IPS DF 19.7 (cell line): ENCODE data around the gene CAMK2G.
"Not testable (repeated sequence)": the region's sequence is repeated elsewhere in the genome, so short reads cannot be mapped to it uniquely, and the experiment has no call there.

Experiments
- DNase-seq: peaks from one replicate; pipeline ENCODE4 v3.0.0-alpha.2; 2013; ENCODE audit warnings: low read depth, low spot score

Gene CAMK2G

DNA sequence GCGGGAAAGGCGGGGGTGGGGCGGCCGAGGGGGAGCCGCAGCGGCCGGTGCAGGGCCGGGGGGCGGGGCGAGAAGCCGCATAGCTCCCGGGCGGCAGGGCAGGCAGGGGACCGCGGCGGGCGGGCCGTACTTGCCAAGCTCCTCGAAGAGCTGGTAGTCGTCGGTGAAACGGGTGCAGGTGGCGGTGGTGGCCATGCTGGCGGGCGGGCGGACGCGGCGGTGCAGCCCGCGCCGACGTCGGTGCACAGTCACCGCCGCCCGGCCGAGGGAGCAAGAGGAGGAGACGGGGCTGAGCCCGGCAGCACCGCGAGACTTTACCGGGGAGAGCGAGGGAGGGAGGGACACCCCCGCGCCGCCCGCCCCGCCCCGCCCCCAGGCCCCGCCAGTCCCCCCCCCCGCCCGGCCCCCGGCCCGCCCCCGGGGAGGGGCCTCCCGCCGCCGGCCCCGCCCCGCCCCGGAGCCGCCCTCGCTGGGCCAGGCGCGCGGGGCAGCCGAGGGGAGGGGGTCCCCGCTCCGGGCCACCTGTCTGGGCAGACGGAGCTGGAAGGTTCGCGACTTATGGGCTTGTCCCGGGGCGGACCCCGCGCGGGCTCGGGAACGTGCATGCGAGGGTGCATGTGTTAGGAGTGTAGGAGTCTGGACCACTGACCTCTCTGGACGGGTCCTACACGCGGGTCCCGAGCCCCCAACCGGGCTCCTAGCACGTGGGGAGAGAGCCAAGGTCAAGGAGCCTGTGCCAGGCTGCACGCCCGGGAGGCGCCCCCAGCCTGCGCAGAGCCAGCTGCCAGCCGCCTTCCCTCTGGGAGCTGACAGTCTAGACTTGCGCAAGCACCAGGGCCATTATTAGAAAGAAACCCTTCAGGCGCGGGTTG lies at the start of gene CAMK2G:
TSS of gene CAMK2G (minus strand) at position 289 of the 872 bp plus-strand sequence. CDS start at position 195, 94 bp downstream.
- no peak for DNase-seq

GRCh38 chr10:73922864-73923133 lies 48.4 kb upstream of the CAMK2G start:
- DNase-seq, result no peak

GRCh38 chr10:73922007-73922863 lies 47.9 kb upstream of the CAMK2G start:
- no peak for DNase-seq

GRCh38 chr10:73920089-73920488 lies 45.7 kb upstream of the CAMK2G start:
- DNase-seq, result no peak

GRCh38 chr10:73919481-73919880 lies 45.1 kb upstream of the CAMK2G start:
- not testable (repeated sequence) for DNase-seq

DNA sequence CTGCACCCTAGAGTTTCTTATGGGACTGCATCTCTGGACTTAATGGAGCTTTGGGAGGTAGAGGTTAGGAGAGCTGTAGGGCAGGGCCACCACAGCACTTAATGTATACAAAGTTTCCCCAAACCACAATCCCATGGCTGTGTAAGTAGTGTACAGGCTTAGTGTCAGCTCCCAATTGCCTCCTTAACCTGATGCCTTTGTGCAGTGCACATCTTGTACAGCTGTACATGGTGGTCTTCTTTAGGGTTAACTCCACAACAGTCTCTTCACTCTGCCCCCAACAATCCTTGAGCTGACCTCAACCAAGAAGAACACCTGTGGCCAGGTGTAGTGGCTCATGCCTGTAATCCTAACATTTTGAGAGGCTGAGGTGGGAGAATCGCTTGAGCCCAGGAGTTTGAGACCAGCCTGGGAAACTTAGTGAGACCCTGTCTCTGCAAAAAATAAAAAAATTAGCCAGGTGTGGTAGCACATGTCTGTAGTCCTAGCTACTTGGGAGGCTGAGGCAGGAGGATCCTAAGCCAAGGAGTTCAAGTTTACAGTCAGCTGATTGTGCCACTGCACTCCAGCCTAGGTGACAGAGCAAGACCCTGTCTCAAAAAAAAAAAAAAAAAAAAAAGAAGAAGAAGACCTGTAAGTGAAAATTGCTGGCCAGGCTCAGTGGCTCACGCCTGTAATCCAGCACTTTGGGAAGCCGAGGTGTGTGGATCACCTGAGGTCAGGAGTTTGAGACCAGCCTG lies 43.4 kb upstream of the CAMK2G start:
- DNase-seq, result no peak

GRCh38 chr10:73916761-73917470 lies 42.6 kb upstream of the CAMK2G start:
- DNase-seq, result no peak

DNA sequence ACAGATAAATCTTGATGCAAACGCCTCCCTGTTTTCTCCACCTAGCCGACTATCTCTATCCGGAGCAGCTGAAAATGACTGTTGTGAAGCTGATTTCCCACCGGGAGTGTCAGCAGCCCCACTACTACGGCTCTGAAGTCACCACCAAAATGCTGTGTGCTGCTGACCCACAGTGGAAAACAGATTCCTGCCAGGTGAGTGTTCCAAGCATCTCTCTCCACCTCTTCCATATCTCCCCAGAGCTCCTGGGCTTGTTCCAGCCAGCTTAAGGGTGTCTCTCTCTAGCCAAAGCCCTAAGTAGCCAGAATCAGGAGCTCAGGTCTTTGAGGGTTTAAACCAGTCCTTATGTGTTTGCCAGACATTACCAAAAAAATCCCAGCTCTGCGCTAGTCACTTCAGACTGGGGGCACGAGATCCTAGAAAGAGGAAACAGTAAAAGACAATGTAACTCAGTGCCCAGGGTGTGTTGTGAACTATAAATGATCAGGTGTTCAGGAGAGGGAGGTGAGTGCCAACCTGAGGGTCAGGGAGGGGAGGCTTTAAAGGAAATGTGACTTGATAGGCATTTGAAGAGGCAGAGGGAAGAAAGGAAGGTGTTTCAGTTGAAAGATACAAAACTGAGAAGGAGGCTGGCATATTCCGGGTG lies 41.0 kb upstream of the CAMK2G start:
- no peak for DNase-seq

DNA sequence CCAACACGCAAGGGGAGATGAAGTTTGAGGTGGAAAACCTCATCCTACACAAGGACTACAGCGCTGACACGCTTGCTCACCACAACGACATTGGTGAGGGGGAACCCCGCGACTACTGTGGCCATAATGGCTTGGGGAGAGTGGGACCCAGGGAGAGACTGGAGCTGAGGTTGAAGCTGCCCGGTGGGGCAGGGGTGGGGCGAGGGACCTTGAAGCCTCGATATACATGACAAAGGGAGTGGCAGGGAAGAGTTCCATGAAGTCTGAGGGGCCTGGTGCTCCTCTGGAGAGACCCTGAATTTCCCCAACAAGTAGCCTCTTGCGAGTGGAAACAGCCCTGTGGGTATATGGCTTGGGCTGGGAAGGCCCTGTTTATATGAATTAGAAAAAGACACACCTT lies 39.7 kb upstream of the CAMK2G start:
- no peak for DNase-seq

GRCh38 chr10:73911553-73912004 lies 37.2 kb upstream of the CAMK2G start:
- no peak for DNase-seq

DNA sequence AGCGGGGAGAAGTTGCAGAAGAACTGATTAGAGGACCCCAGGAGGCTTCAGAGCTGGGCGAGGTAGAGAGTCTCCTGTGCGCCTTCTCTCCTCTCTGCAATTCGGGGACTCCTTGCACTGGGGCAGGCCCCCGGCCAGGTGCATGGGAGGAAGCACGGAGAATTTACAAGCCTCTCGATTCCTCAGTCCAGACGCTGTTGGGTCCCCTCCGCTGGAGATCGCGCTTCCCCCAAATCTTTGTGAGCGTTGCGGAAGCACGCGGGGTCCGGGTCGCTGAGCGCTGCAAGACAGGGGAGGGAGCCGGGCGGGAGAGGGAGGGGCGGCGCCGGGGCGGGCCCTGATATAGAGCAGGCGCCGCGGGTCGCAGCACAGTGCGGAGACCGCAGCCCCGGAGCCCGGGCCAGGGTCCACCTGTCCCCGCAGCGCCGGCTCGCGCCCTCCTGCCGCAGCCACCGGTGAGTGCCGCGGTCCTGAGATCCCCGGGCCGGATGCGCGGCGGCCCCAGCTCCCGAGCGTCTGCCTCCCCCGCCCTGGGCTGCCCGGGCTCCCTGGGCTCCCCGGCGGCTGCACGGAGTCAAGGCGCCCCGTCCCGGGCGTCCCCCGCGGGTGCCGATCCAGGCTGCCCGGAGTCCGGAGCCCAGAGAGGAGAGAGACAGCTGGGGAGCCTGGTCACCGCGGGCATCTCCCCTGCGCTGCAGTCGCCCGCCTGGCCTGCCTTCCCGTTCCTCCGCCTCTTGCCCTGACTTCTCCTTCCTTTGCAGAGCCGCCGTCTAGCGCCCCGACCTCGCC lies 36.6 kb upstream of the CAMK2G start, which contains the start of gene PLAU:
TSS of gene PLAU (plus strand) at position 369 of the 789 bp plus-strand sequence. CDS start 424 bp downstream, outside the sequence.
- DNase-seq, result no peak

DNA sequence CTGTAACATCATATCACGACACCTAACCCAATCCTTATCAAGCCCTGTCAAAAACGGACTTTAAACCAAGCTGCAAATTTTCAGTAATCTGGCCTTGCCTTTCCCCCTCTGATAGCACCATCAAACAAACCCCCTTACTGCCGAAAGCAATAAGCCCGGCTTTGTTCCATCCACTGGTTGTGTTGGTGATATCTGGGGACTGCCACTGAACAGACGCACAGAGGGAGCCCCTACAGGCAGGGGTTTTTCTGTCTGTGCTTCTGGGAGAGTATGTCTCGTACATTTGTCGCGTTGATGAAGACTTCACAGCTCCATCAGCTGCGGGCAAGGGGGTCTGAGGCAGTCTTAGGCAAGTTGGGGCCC lies 36.0 kb upstream of the CAMK2G start:
- DNase-seq, result no peak

DNA sequence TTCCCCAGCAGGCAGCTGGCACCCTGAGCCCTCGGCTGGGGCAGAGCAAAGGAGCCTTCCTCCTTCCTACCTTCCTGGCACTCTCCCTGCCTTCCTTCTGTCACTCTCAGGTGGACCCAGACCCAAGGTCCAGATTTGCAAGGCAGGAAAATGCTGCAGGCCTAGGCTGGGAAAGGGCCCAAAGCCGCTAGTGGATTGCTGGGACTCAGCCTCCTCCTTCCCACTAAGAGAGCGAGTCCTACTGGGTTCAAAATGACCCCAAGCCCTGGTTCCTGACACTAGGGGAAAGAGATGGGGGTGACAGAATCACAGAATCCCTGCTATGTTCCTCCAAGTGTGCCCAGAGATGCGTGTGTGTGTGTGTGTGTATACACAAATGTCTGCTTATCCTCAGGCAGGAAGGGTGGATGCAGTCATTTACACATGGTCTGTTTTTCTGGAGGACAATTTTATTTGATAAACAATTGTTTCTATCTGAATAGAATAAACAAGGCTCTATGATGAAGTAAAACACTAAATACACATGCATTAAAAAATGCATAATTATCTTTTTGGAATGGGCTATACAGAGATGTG lies 35.3 kb upstream of the CAMK2G start:
- DNase-seq, result no peak

- DNase-seq, result no peak
Observed at GRCh38 chr10:73908853-73909539, 34.6 kb upstream of the CAMK2G start.

DNA sequence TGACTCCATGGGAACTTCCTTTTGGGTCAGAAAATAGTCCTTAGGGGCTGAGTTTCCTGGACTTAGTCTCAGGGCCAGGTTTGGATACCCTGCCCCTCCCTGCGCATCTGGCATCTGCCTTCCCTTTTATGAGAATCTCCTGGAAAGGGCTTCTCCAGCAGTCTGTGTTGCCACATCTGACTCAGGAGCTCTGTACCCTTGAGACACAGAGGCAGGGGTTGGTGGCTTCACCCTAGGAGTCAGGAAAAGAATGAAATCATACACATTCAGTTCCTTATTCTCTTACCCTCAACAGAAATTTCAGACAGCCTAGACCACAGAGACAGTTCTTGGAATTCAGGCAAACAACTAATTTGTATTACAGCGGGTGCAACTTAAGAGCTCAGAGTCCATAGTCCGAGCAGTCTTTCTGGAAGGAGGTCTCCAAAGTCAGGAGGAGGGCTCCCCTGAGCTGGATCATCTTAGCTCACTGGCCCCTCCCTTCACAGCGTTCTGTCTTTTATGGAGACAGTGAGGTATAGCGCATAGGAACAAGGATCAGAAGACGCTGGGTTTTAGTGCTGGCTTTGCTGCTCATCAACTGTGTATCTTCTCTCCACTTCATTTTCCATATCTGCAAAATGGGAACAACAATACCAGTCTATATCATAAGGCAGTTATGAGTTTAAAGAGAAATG lies 33.6 kb upstream of the CAMK2G start:
- no peak for DNase-seq

GRCh38 chr10:73906524-73907447 lies 32.4 kb upstream of the CAMK2G start:
- DNase-seq, result peak; percentile 75

DNA sequence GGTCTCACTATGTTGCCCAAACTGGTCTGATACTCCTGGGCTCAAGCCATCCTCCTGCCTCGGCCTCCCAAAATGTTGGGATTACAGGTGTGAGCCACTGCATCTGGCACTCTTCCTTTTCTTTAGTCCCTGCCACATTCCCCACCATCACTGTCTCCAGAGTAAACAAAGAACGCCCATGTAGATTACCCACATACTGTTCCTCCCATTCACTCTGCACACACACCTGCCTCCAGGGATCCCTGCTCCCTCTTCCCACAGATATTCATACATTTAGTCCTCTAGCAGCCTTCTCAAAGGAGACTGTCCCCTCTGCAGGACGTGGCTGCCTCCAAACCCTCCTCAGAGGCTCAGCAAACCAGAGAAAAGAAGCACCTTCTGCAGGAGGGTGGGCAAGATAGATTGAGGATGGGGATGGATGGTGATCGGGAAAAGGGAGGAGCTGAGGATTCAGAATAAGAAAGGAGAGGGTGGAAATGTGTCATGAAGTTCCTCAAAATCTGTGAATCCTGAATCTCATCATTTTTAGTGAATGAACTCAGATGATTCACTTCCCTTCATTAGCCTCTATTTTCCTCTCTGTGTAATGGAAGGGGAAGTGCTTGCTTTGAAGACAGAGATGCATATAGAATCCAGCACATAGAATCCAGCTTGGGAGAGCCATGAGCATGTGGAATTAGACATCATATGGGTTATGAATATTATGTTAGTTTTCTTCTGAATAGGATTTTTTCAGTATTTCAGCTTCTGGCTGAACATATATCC lies 31.1 kb upstream of the CAMK2G start:
- no peak for DNase-seq
